SK-N-MC (cell line): ENCODE results near the gene GNS.

ENCODE experiments used
- DNase-seq: peaks from one replicate; pipeline ENCODE4 v3.0.0-alpha.2; 2011; ENCODE audit warnings: low read depth, low spot score
- H3K27ac ChIP-seq: fragments of 200-600 bp; sonication (generic); 2 replicates; pipeline ENCODE4 v1.5.1; 2016; ENCODE audit warnings: mixed run types
- H3K36me3 ChIP-seq: fragments of 200-600 bp; sonication (generic); 2 replicates; pipeline ENCODE4 v1.6.1; 2017; ENCODE audit warnings: antibody characterized with exemption, low read length, mixed read lengths; ENCODE audit not compliant: insufficient read depth
- H3K4me3 ChIP-seq: fragments of 200-600 bp; sonication (generic); 2 replicates; pipeline ENCODE4 v1.5.1; 2016
- H3K9ac ChIP-seq: fragments of 200-600 bp; sonication (generic); 2 replicates; pipeline ENCODE4 v1.8.0; 2017; ENCODE audit warnings: mixed run types, mixed read lengths; ENCODE audit not compliant: insufficient read length
- H3K9me3 ChIP-seq: fragments of 200-600 bp; sonication (generic); 2 replicates; pipeline ENCODE4 v1.6.1; 2017; ENCODE audit warnings: low read depth, mild to moderate bottlenecking, antibody characterized with exemption, low read length, moderate library complexity, mixed read lengths
- EZH2 ChIP-seq: fragments of 200-600 bp; sonication (generic); IDR thresholded peaks from one replicate; pipeline ENCODE4 v1.6.1; 2017; ENCODE audit warnings: antibody characterized with exemption
- FOXP2 ChIP-seq: optimal IDR thresholded peaks from 2 replicates; pipeline ENCODE3; 2011; ENCODE audit warnings: mild to moderate bottlenecking, moderate library complexity; ENCODE audit not compliant: insufficient read depth; ENCODE audit errors: extremely low read length, control extremely low read depth
- POLR2AphosphoS5 ChIP-seq: IDR thresholded peaks from 2 replicates; pipeline ENCODE4 v1.6.1; 2012; ENCODE audit warnings: mild to moderate bottlenecking, low read depth, low read length, borderline replicate concordance

The GNS gene

GRCh38 chr12:64722835-64723234, 36.4 kb downstream of the GNS start:
- Histone ChIP-seq H3K36me3 (peaks cover 18% of the 10 kb centered on the region; the same call in 1 of the 2 replicates), H3K27ac (no peak overlapping the region), H3K4me3 (no peak overlapping the region), H3K9ac (no peak overlapping the region), H3K9me3 (no peaks in the 10 kb centered on the region)
- DNase-seq = no peak
- TF ChIP-seq EZH2 = no peak
- no peak for TF ChIP-seq POLR2AphosphoS5
- TF ChIP-seq FOXP2 = no peak

DNA sequence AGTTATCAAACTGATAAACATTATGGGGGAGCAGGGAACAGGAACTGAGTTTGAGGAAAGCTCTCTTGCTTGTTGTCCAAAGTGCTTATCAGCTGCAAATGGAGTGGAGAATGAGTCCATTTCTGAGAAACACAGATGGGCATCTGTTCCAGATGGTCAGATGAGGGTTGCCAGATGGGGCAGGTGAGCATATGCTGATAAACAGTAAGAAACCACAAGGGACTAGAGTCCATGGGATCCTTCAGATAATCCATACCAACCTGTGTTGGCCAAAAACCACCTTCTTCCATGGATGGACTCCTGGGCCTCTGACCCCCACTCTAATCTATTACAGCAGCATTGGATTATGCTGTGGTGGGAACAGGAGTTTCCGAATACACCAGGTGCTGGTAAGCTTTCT, 38.3 kb downstream of the GNS start:
- no peak for TF ChIP-seq POLR2AphosphoS5
- Histone ChIP-seq H3K36me3 (peaks cover 29% of the 10 kb centered on the region), H3K4me3 (no peak overlapping the region), H3K27ac (no peak overlapping the region), H3K9me3 (no peaks in the 10 kb centered on the region), H3K9ac (no peak overlapping the region)
- no peak for DNase-seq

- H3K9me3 ChIP-seq = no peaks in the 10 kb centered on the region
- peaks cover 43% of the 10 kb centered on the region for H3K36me3 ChIP-seq
- no peak overlapping the region for H3K4me3 ChIP-seq
- H3K9ac ChIP-seq = no peak overlapping the region
- TF ChIP-seq POLR2AphosphoS5 = no peak
- no peak for TF ChIP-seq FOXP2
- TF ChIP-seq EZH2 = no peak
- H3K27ac ChIP-seq = no peak overlapping the region
- DNase-seq = no peak
These were observed 40.6 kb downstream of the GNS start for GRCh38 chr12:64718649-64719048.

- H3K4me3 ChIP-seq = no peak overlapping the region
- H3K27ac ChIP-seq = no peak overlapping the region; the same call in 1 of the 2 replicates
- H3K36me3 ChIP-seq = peaks cover 35% of the 10 kb centered on the region
- no peak overlapping the region for H3K9ac ChIP-seq
- DNase-seq = no peak
- no peaks in the 10 kb centered on the region for H3K9me3 ChIP-seq
- no peak for TF ChIP-seq POLR2AphosphoS5
- no peak for TF ChIP-seq FOXP2
- TF ChIP-seq EZH2 = no peak
These were observed 42.3 kb downstream of the GNS start for GRCh38 chr12:64716839-64717455.

DNA sequence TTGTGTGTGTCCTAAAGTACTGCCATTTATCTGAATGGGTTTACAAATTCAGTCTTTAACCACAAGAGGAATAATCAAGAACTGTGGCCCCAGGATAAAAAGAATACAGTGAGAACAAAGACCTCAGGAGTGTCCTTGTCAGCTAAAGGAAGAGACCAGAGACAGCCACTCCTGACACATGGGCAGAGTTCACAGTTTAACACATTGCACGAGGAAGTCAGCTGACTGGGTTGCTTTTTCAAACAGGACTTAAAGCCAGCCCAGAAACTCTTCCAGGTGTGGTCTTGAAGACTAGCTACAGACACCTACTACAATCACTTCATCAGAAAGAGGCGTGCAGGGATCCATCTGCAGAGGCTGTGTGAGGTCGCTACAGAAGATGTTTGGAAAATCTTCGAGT, 42.8 kb downstream of the GNS start:
- no peak for DNase-seq
- Histone ChIP-seq H3K27ac (no peak overlapping the region; the same call in 1 of the 2 replicates), H3K9me3 (no peaks in the 10 kb centered on the region), H3K9ac (no peak overlapping the region), H3K36me3 (peaks cover 30% of the 10 kb centered on the region), H3K4me3 (no peak overlapping the region)
- TF ChIP-seq EZH2 (no peak), POLR2AphosphoS5 (no peak), FOXP2 (no peak)

DNA sequence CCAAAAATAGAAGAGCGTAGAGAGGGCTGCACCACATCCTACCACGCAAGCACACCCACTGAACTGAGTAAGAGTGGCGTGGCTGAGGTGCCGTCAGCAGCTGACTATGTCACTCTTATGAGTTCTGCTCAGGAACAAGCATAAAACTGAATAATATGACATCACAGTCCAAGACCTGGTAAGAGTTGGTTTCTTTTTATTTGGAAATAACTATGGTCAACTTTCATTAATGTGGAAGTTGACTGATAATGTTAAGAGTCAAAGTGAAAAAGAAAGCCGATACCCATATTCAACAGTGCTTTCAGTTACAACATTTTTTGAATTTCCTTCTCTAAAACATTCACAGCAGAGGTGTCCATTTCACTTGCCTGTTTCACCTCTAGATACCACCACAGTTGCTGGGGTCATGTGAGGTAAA, 44.6 kb downstream of the GNS start:
- TF ChIP-seq FOXP2 = no peak
- no peak for TF ChIP-seq POLR2AphosphoS5
- TF ChIP-seq EZH2 = no peak
- H3K36me3 ChIP-seq = peaks cover 25% of the 10 kb centered on the region
- H3K9ac ChIP-seq = no peak overlapping the region
- H3K9me3 ChIP-seq = no peaks in the 10 kb centered on the region
- H3K27ac ChIP-seq = no peak overlapping the region
- H3K4me3 ChIP-seq = no peak overlapping the region
- no peak for DNase-seq

- H3K4me3 ChIP-seq = no peak overlapping the region
- H3K27ac ChIP-seq = no peak overlapping the region
- peaks cover 25% of the 10 kb centered on the region for H3K36me3 ChIP-seq
- H3K9ac ChIP-seq = no peak overlapping the region
- H3K9me3 ChIP-seq = no peaks in the 10 kb centered on the region
- TF ChIP-seq EZH2 = no peak
- no peak for TF ChIP-seq POLR2AphosphoS5
- TF ChIP-seq FOXP2 = no peak
- DNase-seq = no peak
These were observed 45.8 kb downstream of the GNS start for GRCh38 chr12:64713376-64713775.

GRCh38 chr12:64709429-64709828, 49.8 kb downstream of the GNS start:
- Histone ChIP-seq H3K36me3 (0 out of 2 replicates have a peak, but pooled peaks cover 4% of the 10 kb centered on the region), H3K27ac (no peak overlapping the region), H3K9ac (no peak overlapping the region), H3K4me3 (no peak overlapping the region), H3K9me3 (no peaks in the 10 kb centered on the region)
- no peak for TF ChIP-seq EZH2
- no peak for TF ChIP-seq FOXP2
- TF ChIP-seq POLR2AphosphoS5 = no peak
- no peak for DNase-seq

- DNase-seq = no peak
- TF ChIP-seq EZH2 (no peak), FOXP2 (no peak), POLR2AphosphoS5 (no peak)
These were observed 51.3 kb downstream of the GNS start for GRCh38 chr12:64707926-64708325.

More at GRCh38 chr12:64707926-64708325, 51.3 kb downstream of the GNS start:
- H3K27ac ChIP-seq = no peak overlapping the region
- no peak overlapping the region for H3K9ac ChIP-seq
- no peak overlapping the region for H3K4me3 ChIP-seq
- no peaks in the 10 kb centered on the region for H3K9me3 ChIP-seq
- no peaks in the 10 kb centered on the region for H3K36me3 ChIP-seq
